ENCODE data around the gene KIF26B. TPM values are rescaled to one million over a fixed set of nuclear protein-coding genes. Genes with fewer than 3 reads are reported as not detected.

Gene KIF26B
- total and polyA plus RNA-seq, 2 donors, result 0.43 to 1.6 TPM

- no peaks in the 10 kb centered on the region for H3K9me3 ChIP-seq (ENCODE audit: control insufficient read depth in 2 of 2, insufficient read depth in 1 of 2, low read length in 1 of 2)
- no peak for DNase-seq (ENCODE audit: low read depth in 6 of 9, low spot score in 9 of 9)
- 91% methylated on average over 21 of the region's 21 CpGs for WGBS
- no peak overlapping the region for H3K27ac ChIP-seq (ENCODE audit: low read depth in 1 of 2, low read length in 1 of 2)
- no peaks in the 10 kb centered on the region for H3K27me3 ChIP-seq (ENCODE audit: control insufficient read depth in 2 of 2, insufficient read depth in 1 of 2, low read length in 1 of 2)
- no peaks in the 10 kb centered on the region for H3K36me3 ChIP-seq (ENCODE audit: control insufficient read depth in 2 of 2, insufficient read depth in 2 of 2, low read length in 1 of 2)
- peaks cover 0 to 7% of the 10 kb centered on the region in 2 donors for H3K4me1 ChIP-seq (ENCODE audit: control insufficient read depth in 2 of 2, insufficient read depth in 2 of 2, low read length in 2 of 2)
- no peak overlapping the region for H3K4me3 ChIP-seq (ENCODE audit: low read length in 2 of 2)
Observed at GRCh38 chr1:245173446-245174211, 18.8 kb downstream of the KIF26B start.

GRCh38 chr1:245177071-245177900 is 22.5 kb downstream of the KIF26B start:
- Histone ChIP-seq H3K27ac (ENCODE audit: low read depth in 1 of 2, low read length in 1 of 2) (no peak overlapping the region), H3K27me3 (ENCODE audit: control insufficient read depth in 2 of 2, insufficient read depth in 1 of 2, low read length in 1 of 2) (no peaks in the 10 kb centered on the region), H3K9me3 (ENCODE audit: control insufficient read depth in 2 of 2, insufficient read depth in 1 of 2, low read length in 1 of 2) (no peaks in the 10 kb centered on the region), H3K36me3 (ENCODE audit: control insufficient read depth in 2 of 2, insufficient read depth in 2 of 2, low read length in 1 of 2) (no peaks in the 10 kb centered on the region), H3K4me3 (ENCODE audit: low read length in 2 of 2) (no peak overlapping the region), H3K4me1 (ENCODE audit: control insufficient read depth in 2 of 2, insufficient read depth in 2 of 2, low read length in 2 of 2) (peaks cover 0 to 5% of the 10 kb centered on the region in 2 donors)
- DNase-seq (ENCODE audit: low read depth in 6 of 9, low spot score in 9 of 9), result no peak
- WGBS, result 96% methylated on average over 10 of the region's 10 CpGs

DNA sequence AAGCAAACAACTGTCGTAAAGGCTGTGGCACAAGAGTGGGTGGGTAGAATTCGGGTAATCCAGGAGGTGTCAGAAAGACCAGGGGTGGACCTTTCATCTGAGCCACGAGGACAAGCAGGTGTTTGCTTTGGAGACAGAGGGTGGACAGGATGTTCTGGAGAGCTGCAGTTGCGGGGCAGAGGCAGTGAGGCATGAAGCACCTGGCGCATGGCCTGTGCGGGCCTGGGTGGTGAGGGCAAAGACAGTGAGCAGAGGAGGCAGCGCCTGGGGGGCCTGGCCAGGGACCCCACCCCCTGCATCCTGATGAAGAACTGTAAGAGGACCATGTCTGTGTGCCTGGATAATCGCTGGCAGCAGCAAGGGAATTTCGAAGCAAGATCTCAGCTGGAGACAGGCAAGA is 24.9 kb downstream of the KIF26B start:
- H3K36me3 ChIP-seq (ENCODE audit: control insufficient read depth in 2 of 2, insufficient read depth in 2 of 2, low read length in 1 of 2), result no peaks in the 10 kb centered on the region
- no peaks in the 10 kb centered on the region for H3K27me3 ChIP-seq (ENCODE audit: control insufficient read depth in 2 of 2, insufficient read depth in 1 of 2, low read length in 1 of 2)
- 69% methylated on average over 9 of the region's 9 CpGs for WGBS
- H3K27ac ChIP-seq (ENCODE audit: low read depth in 1 of 2, low read length in 1 of 2), result no peak overlapping the region
- no peak overlapping the region for H3K4me3 ChIP-seq (ENCODE audit: low read length in 2 of 2)
- peaks cover 0 to 5% of the 10 kb centered on the region in 2 donors for H3K4me1 ChIP-seq (ENCODE audit: control insufficient read depth in 2 of 2, insufficient read depth in 2 of 2, low read length in 2 of 2)
- no peaks in the 10 kb centered on the region for H3K9me3 ChIP-seq (ENCODE audit: control insufficient read depth in 2 of 2, insufficient read depth in 1 of 2, low read length in 1 of 2)
- DNase-seq (ENCODE audit: low read depth in 6 of 9, low spot score in 9 of 9), result no peak

DNA sequence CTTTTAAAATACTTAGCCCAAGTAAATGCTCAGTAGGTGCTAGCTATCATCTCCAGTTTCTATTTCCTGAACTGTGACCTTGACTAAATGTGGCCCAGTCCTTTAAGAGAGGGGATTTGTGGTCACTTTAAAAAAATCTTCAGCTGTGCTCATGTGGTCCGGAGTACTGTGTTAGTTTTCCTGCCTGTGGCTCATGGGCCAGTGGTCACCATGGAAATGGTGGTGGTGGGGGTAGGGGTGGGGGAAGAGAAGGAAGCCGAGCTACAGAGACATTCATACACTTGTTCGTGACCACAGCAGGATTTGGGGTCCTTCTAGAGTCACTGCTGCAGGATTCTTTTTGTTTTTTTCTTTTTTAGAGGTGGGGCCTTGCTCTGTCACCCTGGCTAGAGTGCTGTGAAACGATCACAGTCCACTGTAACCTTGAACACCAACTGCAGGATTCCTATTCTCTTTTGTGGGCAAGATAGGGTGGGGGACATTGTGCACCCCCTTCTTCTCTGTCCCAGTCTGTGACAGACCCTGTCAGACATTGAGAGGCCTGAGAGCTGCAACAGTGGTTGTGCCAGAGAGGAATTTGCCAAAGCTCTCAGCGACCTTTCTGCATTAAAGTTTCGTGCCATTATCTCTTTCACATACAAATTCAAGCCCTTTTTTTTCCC is 25.8 kb downstream of the KIF26B start:
- Histone ChIP-seq H3K27me3 (ENCODE audit: control insufficient read depth in 2 of 2, insufficient read depth in 1 of 2, low read length in 1 of 2) (no peaks in the 10 kb centered on the region), H3K27ac (ENCODE audit: low read depth in 1 of 2, low read length in 1 of 2) (no peak overlapping the region), H3K9me3 (ENCODE audit: control insufficient read depth in 2 of 2, insufficient read depth in 1 of 2, low read length in 1 of 2) (no peaks in the 10 kb centered on the region), H3K4me1 (ENCODE audit: control insufficient read depth in 2 of 2, insufficient read depth in 2 of 2, low read length in 2 of 2) (peaks cover 0 to 5% of the 10 kb centered on the region in 2 donors), H3K36me3 (ENCODE audit: control insufficient read depth in 2 of 2, insufficient read depth in 2 of 2, low read length in 1 of 2) (no peaks in the 10 kb centered on the region), H3K4me3 (ENCODE audit: low read length in 2 of 2) (no peak overlapping the region)
- WGBS, result 35% methylated on average over 6 of the region's 6 CpGs
- DNase-seq (ENCODE audit: low read depth in 6 of 9, low spot score in 9 of 9), result no peak

- WGBS, result 82% methylated on average over 7 of the region's 7 CpGs
- no peak for DNase-seq (ENCODE audit: low read depth in 6 of 9, low spot score in 9 of 9)
- Histone ChIP-seq H3K4me1 (ENCODE audit: control insufficient read depth in 2 of 2, insufficient read depth in 2 of 2, low read length in 2 of 2) (peaks cover 0 to 5% of the 10 kb centered on the region in 2 donors), H3K9me3 (ENCODE audit: control insufficient read depth in 2 of 2, insufficient read depth in 1 of 2, low read length in 1 of 2) (no peaks in the 10 kb centered on the region), H3K27me3 (ENCODE audit: control insufficient read depth in 2 of 2, insufficient read depth in 1 of 2, low read length in 1 of 2) (no peaks in the 10 kb centered on the region), H3K27ac (ENCODE audit: low read depth in 1 of 2, low read length in 1 of 2) (no peak overlapping the region), H3K36me3 (ENCODE audit: control insufficient read depth in 2 of 2, insufficient read depth in 2 of 2, low read length in 1 of 2) (no peaks in the 10 kb centered on the region), H3K4me3 (ENCODE audit: low read length in 2 of 2) (no peak overlapping the region)
Observed at GRCh38 chr1:245181158-245181517, 26.4 kb downstream of the KIF26B start.

DNA sequence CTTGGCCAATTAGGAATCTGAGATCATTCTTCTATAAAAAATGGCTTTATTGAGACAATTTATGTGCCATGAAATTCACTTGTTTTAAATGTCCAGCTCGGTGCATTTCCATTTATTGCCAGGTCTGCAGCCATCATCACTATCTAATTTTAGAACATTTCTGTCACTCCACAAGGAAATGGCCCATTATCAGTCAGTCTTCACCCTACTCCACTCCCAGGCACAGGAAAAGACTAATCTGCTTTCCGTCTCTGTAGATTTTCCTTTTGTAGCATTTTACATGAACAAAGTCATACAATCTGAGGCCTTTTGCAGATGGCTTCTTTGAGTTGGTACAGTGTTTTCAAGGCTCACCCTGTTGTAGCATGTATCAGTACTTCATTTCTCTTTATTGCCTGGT is 27.2 kb downstream of the KIF26B start:
- H3K27ac ChIP-seq (ENCODE audit: low read depth in 1 of 2, low read length in 1 of 2), result no peak overlapping the region
- no peaks in the 10 kb centered on the region for H3K9me3 ChIP-seq (ENCODE audit: control insufficient read depth in 2 of 2, insufficient read depth in 1 of 2, low read length in 1 of 2)
- no peak overlapping the region for H3K4me3 ChIP-seq (ENCODE audit: low read length in 2 of 2)
- WGBS, result 98% methylated on average over 2 of the region's 2 CpGs
- H3K4me1 ChIP-seq (ENCODE audit: control insufficient read depth in 2 of 2, insufficient read depth in 2 of 2, low read length in 2 of 2), result peaks cover 0 to 5% of the 10 kb centered on the region in 2 donors
- no peaks in the 10 kb centered on the region for H3K36me3 ChIP-seq (ENCODE audit: control insufficient read depth in 2 of 2, insufficient read depth in 2 of 2, low read length in 1 of 2)
- no peaks in the 10 kb centered on the region for H3K27me3 ChIP-seq (ENCODE audit: control insufficient read depth in 2 of 2, insufficient read depth in 1 of 2, low read length in 1 of 2)
- no peak for DNase-seq (ENCODE audit: low read depth in 6 of 9, low spot score in 9 of 9)

GRCh38 chr1:245183429-245183828 is 28.6 kb downstream of the KIF26B start:
- no peak for DNase-seq (ENCODE audit: low read depth in 6 of 9, low spot score in 9 of 9)
- 81% methylated on average over 3 of the region's 3 CpGs for WGBS
- H3K36me3 ChIP-seq (ENCODE audit: control insufficient read depth in 2 of 2, insufficient read depth in 2 of 2, low read length in 1 of 2), result no peaks in the 10 kb centered on the region
- H3K27me3 ChIP-seq (ENCODE audit: control insufficient read depth in 2 of 2, insufficient read depth in 1 of 2, low read length in 1 of 2), result no peaks in the 10 kb centered on the region
- peaks cover 0 to 5% of the 10 kb centered on the region in 2 donors for H3K4me1 ChIP-seq (ENCODE audit: control insufficient read depth in 2 of 2, insufficient read depth in 2 of 2, low read length in 2 of 2)
- no peak overlapping the region for H3K4me3 ChIP-seq (ENCODE audit: low read length in 2 of 2)
- no peak overlapping the region for H3K27ac ChIP-seq (ENCODE audit: low read depth in 1 of 2, low read length in 1 of 2)
- no peaks in the 10 kb centered on the region for H3K9me3 ChIP-seq (ENCODE audit: control insufficient read depth in 2 of 2, insufficient read depth in 1 of 2, low read length in 1 of 2)

GRCh38 chr1:245184779-245185178 is 30.0 kb downstream of the KIF26B start:
- H3K27me3 ChIP-seq (ENCODE audit: control insufficient read depth in 2 of 2, insufficient read depth in 1 of 2, low read length in 1 of 2), result no peaks in the 10 kb centered on the region
- no peaks in the 10 kb centered on the region for H3K36me3 ChIP-seq (ENCODE audit: control insufficient read depth in 2 of 2, insufficient read depth in 2 of 2, low read length in 1 of 2)
- no peak overlapping the region for H3K4me3 ChIP-seq (ENCODE audit: low read length in 2 of 2)
- no peaks in the 10 kb centered on the region for H3K9me3 ChIP-seq (ENCODE audit: control insufficient read depth in 2 of 2, insufficient read depth in 1 of 2, low read length in 1 of 2)
- 85% methylated on average over 4 of the region's 4 CpGs for WGBS
- DNase-seq (ENCODE audit: low read depth in 6 of 9, low spot score in 9 of 9), result no peak
- H3K4me1 ChIP-seq (ENCODE audit: control insufficient read depth in 2 of 2, insufficient read depth in 2 of 2, low read length in 2 of 2), result peaks cover 0 to 5% of the 10 kb centered on the region in 2 donors
- no peak overlapping the region for H3K27ac ChIP-seq (ENCODE audit: low read depth in 1 of 2, low read length in 1 of 2)

- no peak for DNase-seq (ENCODE audit: low read depth in 6 of 9, low spot score in 9 of 9)
- 37% methylated on average over 4 of the region's 4 CpGs for WGBS
- Histone ChIP-seq H3K36me3 (ENCODE audit: control insufficient read depth in 2 of 2, insufficient read depth in 2 of 2, low read length in 1 of 2) (no peaks in the 10 kb centered on the region), H3K4me1 (ENCODE audit: control insufficient read depth in 2 of 2, insufficient read depth in 2 of 2, low read length in 2 of 2) (no peaks in the 10 kb centered on the region), H3K27me3 (ENCODE audit: control insufficient read depth in 2 of 2, insufficient read depth in 1 of 2, low read length in 1 of 2) (no peaks in the 10 kb centered on the region), H3K27ac (ENCODE audit: low read depth in 1 of 2, low read length in 1 of 2) (no peak overlapping the region), H3K9me3 (ENCODE audit: control insufficient read depth in 2 of 2, insufficient read depth in 1 of 2, low read length in 1 of 2) (no peaks in the 10 kb centered on the region), H3K4me3 (ENCODE audit: low read length in 2 of 2) (no peak overlapping the region)
Observed at GRCh38 chr1:245188403-245188802, 33.6 kb downstream of the KIF26B start.

Data from thymus (tissue), 11 donors.